22Rv1 (cell line): ENCODE results near the gene KCNIP4.
"Not testable (repeated sequence)": the region's sequence is repeated elsewhere in the genome, so short reads cannot be mapped to it uniquely, and the experiment has no call there.

Source experiments
- H3K27ac ChIP-seq: fragments of 450-650 bp; 2 replicates; pipeline ENCODE4 v1.5.1; 2017
- ZFX ChIP-seq: fragments of 450-650 bp; IDR thresholded peaks from 2 replicates; pipeline ENCODE4 v1.6.1; 2017; ENCODE audit warnings: antibody characterized with exemption, borderline replicate concordance
- TF ChIP-seq, protein P1 (sequence below): fragments of 450-650 bp; IDR thresholded peaks from 2 replicates; pipeline ENCODE4 v1.5.1; 2017; ENCODE audit warnings: mild to moderate bottlenecking

Gene KCNIP4

DNA sequence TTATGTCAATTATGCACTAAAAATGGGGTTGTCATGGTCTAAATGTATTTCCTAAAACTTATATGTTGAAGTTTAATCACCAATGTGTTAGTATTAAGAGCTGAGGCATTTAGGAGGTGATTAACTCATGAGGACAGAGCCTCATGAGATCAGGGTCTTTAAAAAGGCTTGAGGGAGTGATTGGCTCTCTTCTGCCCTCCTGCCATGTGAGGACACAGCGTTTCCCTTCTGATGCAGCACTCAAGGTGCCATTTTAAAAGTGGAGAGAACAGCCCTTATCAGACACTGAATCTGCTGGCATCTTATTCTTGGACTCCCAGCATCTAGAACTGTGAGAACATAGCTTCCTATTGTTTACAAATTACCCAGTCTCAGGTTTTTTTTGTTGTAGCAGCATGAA, 581.7 kb downstream of the KCNIP4 start:
- TF ChIP-seq ZFX: no peak
- TF ChIP-seq, protein P1, sequence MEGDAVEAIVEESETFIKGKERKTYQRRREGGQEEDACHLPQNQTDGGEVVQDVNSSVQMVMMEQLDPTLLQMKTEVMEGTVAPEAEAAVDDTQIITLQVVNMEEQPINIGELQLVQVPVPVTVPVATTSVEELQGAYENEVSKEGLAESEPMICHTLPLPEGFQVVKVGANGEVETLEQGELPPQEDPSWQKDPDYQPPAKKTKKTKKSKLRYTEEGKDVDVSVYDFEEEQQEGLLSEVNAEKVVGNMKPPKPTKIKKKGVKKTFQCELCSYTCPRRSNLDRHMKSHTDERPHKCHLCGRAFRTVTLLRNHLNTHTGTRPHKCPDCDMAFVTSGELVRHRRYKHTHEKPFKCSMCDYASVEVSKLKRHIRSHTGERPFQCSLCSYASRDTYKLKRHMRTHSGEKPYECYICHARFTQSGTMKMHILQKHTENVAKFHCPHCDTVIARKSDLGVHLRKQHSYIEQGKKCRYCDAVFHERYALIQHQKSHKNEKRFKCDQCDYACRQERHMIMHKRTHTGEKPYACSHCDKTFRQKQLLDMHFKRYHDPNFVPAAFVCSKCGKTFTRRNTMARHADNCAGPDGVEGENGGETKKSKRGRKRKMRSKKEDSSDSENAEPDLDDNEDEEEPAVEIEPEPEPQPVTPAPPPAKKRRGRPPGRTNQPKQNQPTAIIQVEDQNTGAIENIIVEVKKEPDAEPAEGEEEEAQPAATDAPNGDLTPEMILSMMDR: no peak
- no peak overlapping the region for H3K27ac ChIP-seq

DNA sequence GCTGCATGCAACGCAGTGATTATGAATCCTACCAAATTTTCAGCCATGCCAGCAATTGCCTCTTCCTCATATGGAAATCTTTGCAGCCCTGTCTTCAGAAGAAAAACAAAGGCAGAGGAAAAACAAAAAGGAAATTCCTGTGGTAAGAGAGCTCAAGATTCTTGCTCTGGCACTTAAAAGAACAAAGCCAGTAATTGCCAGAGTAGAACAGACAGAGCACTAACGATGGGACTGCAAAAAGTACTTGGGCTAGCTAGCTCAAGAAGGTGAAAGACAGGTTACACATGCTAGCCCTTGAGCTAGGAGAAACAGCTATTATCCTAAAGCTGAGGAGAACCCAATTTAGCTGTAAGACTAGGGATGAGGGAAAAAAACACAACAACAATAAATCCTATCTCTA, 582.3 kb downstream of the KCNIP4 start:
- TF ChIP-seq, protein P1: no peak
- no peak for TF ChIP-seq ZFX

DNA sequence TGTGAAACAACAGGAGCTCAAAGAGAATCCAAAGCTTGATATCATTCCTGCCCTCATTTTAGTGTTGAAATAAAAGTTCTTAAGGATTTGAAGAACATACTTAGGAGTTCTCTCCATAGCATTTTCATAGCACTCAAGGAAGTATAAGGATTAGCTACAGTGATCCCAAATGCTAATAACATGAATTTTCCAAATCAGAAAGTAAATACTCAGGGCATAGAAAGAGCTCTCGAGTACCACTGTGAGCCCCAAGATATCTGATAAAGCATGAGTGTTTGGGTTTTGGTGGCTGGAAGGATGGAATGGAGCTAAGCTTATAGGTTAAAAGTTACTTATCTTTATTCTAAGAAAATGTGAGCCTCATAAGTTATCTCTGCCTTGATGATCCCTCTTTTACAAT, 584.9 kb downstream of the KCNIP4 start:
- H3K27ac ChIP-seq: no peak overlapping the region
- no peak for TF ChIP-seq ZFX
- TF ChIP-seq, protein P1: no peak

More for the DNA sequence above, 582.3 kb downstream of the KCNIP4 start:
- no peak overlapping the region for H3K27ac ChIP-seq

DNA sequence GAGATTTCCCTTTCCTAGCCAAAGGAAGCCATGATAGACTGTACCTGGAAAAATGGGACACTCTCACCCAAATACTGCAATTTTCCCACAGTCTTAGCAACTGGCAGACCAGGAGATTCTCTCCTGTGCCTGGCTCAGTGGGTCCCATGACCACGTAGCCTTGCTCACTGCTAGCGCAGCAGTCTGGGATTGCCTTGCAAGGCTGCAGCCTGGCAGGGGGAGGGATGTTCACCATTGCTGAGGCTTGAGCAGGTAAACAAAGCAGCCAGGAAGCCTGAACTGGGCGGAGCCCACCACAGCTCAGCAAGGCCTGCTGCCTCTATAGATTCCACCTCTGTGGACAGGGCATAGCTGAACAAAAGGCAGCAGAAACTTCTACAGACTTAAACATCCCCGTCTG, 596.2 kb downstream of the KCNIP4 start:
- H3K27ac ChIP-seq: not testable (repeated sequence)

DNA sequence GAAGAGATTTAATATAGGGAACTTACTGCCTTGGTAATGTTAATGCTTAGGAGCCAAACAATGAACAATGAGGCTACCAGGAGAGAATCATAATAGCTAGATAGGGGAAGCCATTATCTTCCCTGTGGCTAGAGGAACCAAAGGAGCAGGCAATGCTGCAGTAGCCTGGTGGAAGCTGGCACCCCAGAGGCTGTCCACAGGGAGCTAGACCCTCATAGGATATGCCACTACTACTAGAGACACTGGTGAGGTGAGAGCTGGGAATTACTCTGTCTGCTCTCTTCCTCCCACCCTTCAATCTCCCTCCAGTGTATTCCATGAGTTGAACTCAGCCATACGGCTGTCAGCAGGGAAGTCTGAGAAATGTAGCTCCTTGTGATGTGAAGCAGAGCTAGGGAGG, 601.4 kb downstream of the KCNIP4 start:
- H3K27ac ChIP-seq: no peak overlapping the region
- no peak for TF ChIP-seq ZFX
- TF ChIP-seq, protein P1: no peak

DNA sequence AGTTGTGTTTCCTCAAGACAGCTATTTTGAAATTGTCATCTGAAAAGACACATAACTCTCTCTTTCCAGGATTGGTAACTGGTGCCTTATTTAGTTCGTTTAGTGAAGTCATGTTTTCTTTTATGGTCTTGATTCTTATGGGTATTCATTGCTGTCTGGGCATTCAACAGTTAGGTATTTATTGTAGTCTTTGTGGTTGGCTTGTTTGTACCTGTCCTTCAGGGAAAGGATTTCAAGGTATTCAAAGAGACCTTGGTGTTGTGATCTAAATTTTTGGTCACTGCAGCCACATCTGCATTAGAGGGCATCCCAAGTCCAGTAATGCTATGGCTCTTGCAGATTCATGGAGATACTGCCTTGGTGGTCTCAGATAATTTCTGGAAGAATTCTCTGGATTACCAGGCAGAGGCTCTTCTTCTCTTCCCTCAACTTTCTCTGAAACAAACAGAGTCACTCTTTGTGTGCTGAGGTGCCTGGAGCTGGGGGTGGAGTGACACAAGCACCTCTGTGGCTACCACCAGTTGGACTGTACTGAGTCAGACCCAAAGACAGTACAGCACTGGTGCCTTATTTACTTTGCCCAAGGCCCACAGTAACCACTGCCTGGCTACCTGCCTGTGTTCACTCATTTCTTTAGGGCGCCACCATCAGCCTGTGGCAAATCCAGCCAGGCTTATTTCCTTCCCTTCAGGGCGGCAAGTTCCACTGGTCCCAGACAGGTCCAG, 620.4 kb downstream of the KCNIP4 start:
- no peak for TF ChIP-seq ZFX
- TF ChIP-seq, protein P1: no peak
- H3K27ac ChIP-seq: no peak overlapping the region

DNA sequence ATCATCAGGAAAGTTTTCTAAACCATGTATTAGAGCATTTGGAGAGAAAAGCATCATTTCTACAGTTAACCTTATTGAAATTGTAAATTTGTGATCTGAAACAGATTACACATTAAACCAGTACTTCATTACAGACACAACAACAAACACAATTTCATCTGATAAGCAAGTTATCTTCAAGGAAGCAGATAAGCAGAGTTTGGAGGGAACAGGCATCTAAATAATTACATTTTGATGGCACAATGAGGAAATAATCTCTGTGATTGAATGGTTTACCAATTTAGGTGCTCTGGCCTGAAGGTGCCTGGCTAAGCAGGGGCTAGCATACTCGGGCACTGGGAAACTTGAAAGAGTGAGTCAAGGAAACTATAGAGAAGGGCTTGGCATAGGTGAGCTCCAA, 628.5 kb downstream of the KCNIP4 start:
- no peak for TF ChIP-seq ZFX
- TF ChIP-seq, protein P1: no peak
- no peak overlapping the region for H3K27ac ChIP-seq

DNA sequence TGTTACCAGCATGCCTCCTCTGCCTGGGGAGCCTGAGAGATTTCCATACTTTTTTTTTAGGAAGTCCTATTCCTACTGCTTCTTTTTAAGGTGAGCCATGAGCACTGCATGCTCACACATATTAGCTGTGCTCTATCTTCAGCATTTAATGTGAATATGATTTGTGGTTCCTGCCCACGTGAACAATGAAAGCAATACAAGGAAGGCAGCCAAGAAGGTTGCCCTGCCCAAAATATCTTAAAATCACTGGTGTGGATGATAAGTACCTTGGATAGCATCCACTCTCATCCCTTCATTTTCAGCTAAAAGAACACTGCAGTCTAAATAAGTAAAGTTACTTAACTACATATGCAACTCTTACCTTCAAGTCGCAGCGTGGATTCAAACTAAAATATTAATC, 640.9 kb downstream of the KCNIP4 start:
- no peak for TF ChIP-seq ZFX
- TF ChIP-seq, protein P1: no peak
- H3K27ac ChIP-seq: no peak overlapping the region
